HG03196 (cell line): ENCODE measurements around the gene GALP.
"Not testable (repeated sequence)": the region's sequence is repeated elsewhere in the genome, so short reads cannot be mapped to it uniquely, and the experiment has no call there.

Source experiments
- ATAC-seq: cut with Tn5 transposase; IDR thresholded peaks from one replicate; pipeline ENCODE4 v1.9.1; 2021; ENCODE audit not compliant: unreplicated experiment

GALP gene

DNA sequence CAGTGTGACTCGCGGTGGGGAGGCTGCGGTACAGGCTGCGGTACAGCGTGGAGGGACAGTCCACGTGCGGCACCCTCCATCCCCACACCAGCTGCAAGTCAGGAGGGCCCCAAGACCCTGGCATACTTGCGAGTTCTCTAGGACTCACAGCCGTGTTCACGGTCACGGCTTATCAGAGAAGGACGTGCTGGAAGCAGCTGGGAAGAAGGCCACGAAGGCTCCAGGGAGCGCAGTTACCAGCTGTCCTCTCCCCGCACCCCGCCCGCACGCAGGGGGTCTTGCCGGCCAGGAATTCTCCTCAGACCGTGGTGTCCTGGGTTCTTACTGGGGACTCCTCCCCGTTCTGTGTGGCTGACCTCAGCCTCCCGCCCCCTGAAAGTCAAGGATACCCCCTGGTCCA is 28.5 kb upstream of the GALP start:
- ATAC-seq, result no peak

DNA sequence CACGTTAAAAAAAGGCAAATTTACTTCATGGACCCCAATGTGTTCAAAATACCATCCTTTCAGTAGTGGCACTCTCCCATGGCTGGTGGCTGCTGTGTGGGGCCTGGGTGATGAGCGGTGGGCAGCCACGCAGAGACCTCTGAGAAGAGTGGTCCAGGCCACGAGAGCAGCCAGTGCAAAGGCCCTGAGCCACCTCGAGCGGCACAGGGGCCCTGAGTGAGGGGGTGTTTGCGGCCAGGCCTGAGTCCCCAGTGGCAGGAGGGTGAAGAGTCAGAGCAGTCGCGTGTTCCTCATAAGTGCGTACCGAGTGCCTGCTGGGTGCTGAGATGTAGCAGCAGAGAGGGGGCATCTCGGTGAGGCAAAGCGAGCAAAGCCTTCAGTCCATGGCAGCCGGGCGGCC is 27.7 kb upstream of the GALP start:
- ATAC-seq, result no peak

DNA sequence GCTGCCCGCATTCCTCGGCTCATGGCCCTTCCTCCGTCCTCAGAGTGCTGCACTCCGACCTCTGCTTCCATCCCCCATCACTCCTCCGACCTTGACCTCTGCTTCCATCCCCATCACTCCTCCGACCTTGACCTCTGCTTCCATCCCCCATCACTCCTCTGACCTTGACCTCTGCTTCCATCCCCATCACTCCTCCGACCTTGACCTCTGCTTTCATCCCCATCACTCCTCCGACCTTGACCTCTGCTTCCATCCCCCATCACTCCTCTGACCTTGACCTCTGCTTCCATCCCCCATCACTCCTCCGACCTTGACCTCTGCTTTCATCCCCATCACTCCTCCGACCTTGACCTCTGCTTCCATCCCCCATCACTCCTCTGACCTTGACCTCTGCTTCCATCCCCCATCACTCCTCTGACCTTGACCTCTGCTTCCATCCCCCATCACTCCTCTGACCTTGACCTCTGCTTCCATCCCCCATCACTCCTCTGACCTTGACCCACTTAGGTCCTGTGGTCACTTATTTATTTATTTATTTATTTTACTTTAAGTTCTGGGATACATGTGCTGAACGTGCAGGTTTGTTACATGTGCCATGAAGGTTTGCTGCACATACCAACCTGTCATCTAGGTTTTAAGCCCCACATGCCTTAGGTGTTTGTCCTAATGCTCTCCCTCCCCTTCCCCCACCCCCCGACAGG is 26.7 kb upstream of the GALP start:
- ATAC-seq, result not testable (repeated sequence)

DNA sequence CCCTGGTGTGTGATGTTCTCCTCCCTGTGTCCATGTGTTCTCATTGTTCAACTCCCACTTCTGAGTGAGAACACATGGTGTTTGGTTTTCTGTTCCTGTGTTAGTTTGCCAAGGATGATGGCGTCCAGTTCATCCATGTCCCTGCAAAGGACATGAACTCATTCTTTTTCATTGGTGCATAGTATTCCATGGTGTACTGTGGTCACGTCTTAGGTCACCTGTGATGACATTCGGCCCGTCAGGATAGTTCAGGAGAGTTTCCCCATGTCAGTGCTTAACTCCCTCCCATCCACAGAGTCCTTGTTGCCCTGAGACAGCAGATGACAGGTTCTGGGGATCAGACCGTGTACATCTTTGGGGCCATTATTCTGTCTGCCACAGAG is 26.2 kb upstream of the GALP start:
- no peak for ATAC-seq

DNA sequence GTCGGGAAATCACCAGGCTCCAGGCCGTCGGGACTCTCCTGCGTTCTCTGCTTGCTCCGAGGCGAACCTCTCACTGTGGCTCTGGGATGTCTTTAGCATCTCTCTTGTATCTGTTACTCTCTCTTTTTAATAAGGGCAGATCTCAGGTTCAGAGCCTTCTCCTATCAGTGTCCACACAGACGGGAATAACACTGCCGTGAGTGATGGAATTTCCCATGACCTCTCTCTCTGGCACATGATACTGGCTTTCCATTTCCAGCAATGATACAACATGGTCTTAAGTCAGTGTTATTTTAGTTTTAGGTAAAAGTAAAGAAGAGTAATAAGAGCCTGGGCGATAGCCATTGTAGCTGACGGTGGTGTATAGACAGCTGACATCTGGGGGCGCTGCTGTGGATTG is 25.4 kb upstream of the GALP start:
- no peak for ATAC-seq

DNA sequence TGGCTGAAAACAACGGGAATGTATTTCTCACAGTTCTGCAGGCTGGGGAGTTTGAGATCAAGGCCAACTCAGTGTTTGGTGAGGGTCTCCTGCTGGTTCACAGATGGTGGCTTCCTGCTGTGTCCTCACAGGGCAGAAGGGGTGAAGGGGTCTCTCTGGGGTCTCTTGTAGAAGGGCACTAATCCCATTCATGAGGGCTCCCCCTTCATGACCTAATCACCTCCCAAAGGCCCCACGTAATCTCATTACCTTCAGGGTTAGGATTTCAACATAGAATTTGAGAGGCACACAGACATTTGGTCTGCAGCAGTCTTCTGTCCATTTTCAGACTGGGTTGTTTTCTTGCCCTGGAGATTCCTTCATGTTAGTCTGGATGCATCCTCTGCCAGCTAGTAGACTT is 23.2 kb upstream of the GALP start:
- ATAC-seq, result no peak

DNA sequence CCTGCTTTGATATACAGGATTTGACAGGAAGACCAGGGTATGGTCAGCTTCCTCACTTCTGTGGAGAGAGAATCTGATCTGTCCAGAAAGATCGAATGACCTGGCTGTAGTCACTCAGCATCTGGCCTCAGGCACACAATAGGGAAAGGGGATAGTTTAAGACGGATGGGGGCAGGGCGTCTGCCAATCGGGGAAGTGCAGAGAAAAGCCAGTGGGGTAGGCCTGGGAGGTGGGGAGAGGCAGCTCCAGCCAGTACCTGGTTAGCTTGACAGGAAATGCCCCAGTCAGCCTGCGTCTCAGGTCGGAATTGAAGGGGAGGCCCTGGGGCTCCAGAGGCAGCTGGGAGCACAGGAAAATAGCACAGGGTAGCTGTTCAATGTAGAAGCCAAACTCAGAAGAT is 22.3 kb upstream of the GALP start:
- ATAC-seq, result no peak

DNA sequence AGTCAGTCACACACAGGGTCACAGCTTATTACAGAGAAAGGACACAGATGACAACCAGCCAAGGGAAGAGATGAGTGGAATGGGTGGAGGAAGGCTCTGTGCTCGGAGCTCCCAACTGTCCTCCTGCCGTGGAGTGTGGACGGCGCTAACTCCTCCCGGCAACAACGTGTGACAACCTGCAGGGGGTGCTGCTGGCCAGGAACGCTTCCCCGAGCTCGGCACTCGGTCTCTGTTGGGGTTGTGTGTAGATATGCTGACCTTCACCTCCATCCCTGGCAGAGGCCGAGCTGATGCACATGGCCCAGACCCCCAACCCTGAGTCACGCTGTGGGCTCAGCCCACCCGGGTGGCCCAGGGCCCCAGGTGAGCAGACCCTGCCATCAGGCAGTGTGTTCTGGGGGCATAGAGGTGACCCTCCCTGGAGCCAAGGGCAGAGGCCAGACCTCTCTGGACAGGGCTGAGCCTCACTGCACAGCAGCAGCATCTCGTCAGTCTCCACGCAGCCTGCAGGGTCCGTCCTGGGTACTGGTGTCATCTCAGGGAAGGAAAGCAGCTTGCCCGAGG is 20.6 kb upstream of the GALP start:
- ATAC-seq, result no peak

DNA sequence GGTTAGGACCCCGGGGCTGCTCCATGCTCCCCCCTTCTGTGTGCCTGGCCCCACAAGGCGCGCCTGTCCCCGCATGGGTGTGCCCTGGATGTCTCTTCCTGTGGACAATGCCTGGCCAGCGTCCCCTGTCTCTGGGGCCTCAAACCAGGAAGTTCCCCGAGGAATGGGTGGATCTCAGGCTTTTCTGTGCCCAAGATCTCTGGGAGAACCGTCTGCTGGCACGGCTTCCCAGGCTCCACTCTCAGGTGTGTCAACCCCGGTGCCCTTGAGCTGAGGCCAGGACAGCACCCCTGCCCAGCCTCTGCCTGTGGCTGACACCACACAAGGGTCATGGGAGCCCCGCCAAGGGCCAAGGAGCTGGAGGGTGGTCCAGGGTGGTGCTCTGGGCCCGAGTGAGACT is 19.0 kb upstream of the GALP start:
- ATAC-seq, result no peak

DNA sequence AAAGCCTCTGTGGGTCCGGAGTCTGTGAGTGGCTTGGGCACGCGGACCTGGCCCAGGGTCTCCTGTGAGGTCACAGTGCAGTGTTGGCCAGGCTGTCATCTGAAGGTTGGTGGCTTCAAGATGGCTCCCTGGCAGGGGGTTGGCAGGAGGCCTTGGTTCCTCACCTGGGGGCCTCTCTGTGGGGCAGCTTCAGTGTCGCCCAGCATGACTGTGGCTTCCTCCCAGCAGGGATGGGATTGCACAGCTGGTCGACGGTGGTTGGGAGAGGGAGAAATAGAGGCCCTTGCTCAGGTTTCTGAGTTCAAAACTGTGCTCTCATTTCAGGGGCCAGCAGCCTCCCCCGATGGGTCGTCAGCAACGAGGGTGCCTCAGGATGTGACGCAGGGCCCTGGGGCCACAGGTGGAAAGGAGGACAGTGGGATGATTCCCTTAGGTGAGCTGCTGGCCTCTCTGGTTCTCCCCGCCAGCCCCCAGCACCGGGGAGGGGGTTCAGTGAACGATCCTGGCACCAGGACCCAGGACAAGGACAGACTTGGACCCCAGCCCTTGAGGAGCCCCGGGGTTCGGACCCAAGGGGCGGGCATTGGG is 17.5 kb upstream of the GALP start:
- no peak for ATAC-seq

DNA sequence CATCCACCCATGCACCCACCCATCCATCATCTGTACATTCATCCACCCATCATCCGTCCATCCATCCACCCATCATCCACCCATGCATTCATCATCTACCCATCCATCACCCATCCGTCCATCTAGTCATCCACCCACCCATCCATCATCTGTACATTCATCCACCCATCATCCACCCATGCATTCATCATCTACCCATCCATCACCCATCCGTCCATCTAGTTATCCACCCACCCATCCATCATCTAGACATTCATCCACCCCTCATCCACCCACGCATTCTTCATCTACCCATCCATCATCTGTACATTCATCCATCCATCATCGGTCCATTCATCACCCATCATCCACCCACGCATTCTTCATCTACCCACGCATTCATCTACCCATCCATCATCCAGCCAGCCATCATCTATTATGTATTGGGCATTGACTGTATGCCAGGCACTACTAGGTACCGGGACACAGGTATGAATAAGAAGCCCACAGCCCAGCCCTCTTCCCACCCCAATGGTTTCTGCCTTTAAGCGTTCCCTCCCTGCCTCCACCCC is 16.7 kb upstream of the GALP start:
- no peak for ATAC-seq

DNA sequence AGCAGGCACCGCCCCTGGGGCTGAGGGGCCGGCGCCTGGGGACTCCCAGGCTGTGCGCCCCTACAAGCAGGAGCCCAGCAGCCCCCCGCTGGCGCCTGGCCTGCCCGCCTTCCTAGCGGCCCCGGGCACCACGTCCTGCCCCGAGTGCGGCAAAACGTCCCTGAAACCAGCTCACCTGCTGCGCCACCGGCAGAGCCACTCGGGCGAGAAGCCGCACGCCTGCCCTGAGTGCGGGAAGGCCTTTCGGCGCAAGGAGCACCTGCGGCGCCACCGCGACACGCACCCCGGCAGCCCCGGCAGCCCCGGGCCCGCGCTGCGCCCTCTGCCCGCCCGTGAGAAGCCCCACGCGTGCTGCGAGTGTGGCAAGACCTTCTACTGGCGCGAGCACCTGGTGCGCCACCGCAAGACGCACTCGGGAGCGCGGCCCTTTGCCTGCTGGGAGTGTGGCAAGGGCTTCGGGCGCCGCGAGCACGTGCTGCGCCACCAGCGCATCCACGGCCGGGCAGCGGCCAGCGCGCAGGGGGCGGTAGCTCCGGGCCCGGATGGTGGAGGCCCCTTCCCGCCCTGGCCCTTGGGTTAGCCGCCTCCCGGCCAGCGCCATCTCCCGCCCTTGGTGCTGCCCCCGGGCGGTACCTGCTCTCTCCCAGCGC is 16.1 kb upstream of the GALP start:
- ATAC-seq, result no peak

DNA sequence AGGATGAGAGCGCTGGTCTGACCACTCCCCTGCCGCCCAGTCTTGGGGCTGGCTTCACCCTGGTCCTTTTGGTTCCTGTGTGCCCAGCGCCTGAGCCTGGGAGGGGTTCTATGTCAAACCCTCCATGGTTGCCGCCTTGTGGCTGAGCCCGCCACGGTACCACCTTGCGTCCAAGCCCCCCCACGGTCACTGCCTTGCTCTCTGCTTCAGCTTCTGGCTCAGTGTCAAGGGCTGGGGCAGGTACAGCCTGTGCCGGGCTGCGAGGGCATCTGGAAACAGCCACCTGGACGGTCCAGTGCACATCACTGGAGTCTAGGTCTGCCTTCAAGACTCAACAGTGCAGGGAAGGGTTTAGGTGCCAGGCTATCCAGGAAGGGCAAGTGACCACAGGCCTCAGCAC is 14.3 kb upstream of the GALP start:
- no peak for ATAC-seq

DNA sequence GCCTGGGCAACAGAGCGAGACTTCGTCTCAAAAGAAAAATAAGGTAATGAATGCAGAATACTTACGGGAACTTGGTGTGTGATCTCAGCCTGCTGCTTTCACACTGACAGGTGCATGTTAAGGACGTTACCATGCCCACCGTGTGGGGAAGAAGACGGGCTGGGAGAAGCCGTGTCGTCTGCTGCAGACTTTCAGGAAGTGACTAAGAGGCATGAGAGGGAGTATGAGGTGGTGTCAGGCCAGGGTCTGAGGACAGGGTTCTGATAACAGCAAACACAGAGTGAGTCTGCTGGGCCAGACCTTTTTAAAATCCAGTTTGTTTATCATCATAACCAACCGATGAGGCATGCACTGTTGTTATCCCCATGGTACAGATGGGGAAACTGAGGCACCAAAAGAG is 13.6 kb upstream of the GALP start:
- ATAC-seq, result no peak

DNA sequence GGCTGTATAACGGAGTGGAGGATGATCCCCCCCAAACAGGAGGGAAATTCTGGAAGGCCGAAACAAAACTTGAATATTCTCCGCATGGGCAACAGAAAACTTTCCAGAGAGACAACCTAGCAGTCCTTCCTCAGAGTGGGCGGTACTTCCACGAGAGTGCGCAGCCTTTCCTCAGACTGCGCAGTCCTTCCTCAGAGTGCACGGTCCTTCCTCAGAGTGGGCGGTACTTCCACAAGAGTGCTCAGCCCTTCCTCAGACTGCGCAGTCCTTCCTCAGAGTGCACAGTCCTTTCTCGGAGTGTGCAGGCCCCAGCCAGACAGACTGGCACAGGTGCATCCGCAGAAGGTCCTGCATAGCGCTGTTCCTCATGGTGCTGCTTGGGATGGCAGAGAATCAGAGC is 12.7 kb upstream of the GALP start:
- ATAC-seq, result no peak

DNA sequence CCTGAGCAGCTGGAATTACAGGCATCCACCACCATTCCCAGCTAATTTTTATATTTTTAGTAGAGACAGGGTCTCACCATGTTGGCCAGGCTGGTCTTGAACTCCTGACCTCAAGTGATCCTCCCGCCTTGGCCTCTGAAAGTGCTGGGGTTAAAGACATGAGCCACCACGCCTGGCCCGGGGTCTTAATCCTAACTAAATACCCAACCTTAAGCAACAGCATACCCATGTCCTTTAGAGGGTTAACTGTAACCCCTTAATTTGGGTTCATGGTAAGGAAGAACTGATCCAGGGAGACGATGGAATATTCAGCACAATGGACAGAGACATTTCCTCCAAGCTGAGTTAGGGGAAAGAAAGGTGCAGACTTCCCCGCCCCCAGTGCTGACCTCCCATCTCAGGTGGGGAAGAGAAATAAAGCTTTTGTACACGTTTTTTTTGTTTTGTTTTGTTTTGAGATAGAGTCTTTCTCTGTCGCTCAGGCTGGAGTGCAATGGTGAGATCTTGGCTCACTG is 8.7 kb upstream of the GALP start:
- ATAC-seq, result no peak

DNA sequence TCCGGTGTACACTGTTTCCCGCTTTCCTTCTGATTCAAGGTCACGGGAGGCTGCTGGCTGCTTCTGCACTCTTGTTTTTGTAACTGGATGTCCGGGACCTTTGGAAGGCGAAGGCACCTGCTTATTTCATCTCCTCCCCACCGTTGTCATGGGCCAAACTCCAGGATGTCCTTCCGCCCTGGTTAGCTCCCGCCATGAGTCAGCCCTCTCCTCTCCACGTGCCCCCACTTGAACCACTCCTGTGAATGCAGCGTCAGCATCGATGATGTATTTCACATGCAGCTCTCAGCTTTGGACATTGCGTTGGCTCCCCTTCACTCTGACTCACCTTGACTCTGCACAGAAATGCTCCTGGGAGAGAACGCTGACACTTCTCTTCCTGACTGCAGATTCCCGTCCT is 5.5 kb upstream of the GALP start:
- no peak for ATAC-seq

DNA sequence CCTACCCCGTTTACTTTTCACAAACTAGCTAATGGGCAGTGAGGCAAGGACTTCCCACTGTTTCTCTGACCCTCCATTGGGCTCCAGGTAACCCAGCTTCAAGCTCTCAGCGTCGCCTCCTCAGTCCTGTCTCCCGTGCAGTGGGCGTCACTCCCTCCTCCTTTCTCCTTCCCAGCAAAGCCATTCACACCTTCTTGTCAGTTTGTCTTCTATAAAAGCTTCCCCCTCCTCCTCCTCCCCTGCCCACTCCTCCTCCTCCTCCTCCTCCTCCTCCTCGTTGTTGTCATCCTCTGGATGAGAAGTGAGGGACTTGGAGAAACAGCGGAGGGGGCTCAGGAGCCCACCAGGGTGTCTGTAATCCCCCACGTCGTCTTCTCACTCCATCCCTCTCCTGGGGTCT is 1.7 kb upstream of the GALP start:
- ATAC-seq, result no peak

DNA sequence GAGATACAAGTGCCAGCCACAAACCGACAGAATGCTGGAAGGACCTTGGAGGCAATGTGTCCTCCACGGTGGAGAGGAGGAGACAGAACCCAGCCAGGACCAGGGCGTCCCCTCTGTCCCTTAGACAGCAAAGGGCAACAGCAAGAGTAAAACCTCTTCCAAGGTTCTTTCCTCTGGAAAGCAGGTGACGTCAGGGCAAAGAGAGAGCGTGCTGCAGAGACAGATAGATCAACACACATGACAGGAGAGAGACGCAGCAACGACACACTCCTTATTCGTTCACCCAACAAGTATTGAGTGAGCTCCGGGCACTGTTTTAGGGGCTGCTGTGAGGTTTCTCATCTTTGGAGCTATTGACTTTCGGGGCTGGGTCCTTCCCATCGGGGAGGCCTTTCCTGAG is 1.3 kb upstream of the GALP start:
- ATAC-seq, result no peak

DNA sequence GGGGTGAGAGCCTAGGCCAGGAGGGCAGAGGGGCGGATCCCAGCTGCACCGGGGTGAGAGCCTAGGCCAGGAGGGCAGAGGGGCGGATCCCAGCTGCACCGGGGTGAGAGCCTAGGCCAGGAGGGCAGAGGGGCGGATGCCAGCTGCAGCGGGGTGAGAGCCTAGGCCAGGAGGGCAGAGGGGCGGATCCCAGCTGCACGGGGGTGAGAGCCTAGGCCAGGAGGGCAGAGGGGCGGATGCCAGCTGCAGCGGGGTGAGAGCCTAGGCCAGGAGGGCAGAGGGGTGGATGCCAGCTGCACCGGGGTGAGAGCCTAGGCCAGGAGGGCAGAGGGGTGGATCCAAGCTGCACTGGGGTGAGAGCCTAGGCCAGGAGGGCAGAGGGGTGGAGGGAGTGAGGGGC is 502 bp downstream of the GALP start:
- not testable (repeated sequence) for ATAC-seq

DNA sequence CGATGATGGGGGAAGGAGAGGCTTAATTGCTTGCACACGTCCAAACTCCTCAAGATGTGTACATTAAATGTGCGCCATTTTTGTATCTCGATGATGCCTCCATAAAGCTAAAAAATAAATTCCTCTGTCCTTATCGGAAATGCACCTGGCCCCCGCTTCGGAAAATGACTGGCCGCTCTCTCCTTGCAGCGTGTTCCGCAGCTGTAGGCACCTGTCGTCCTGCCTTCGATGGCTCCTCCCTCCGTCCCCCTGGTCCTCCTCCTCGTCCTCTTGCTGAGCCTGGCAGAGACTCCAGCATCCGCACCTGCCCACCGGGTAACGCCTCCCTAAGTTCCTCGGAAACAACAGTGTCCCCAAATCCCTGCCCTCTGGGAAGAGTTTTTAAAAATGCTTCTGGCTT is 1.1 kb downstream of the GALP start:
- ATAC-seq, result no peak
